B cell (primary cell): ENCODE results near the gene ARID3C. TPM values are rescaled to one million over a fixed set of nuclear protein-coding genes. Genes with fewer than 3 reads are reported as not detected.

ENCODE experiments used
- ATAC-seq: fragments of 200-7000 bp; cut with Tn5 transposase; one replicate; pipeline ENCODE4 v1.10.0; 2021; ENCODE audit warnings: low read depth, mild to moderate bottlenecking, moderate number of reproducible peaks, moderate library complexity
- CTCF ChIA-PET: fragments of 350-600 bp; sonication (Branson Sonifier 250); formaldehyde crosslinking; loops from one replicate; lab custom pipeline; 2021; ENCODE audit warnings: antibody characterized with exemption, inconsistent platforms; lab: Charles Lee
- POLR2A ChIA-PET: fragments of 350-600 bp; sonication (Branson Sonifier 250); formaldehyde crosslinking; loops from one replicate; lab custom pipeline; 2021; ENCODE audit warnings: antibody characterized with exemption; lab: Charles Lee
- DNase-seq: peaks from one replicate; pipeline ENCODE4 v3.0.0; 2013
- H2AFZ ChIP-seq: 2 replicates; pipeline ENCODE4 v1.6.1; 2012; ENCODE audit warnings: mild to moderate bottlenecking, low read depth, low read length; ENCODE audit not compliant: insufficient read depth, poor library complexity, severe bottlenecking
- H3K27ac ChIP-seq, 2 donors: 1 replicate in 1 of 2; 2 replicates in 1 of 2; pipeline ENCODE4 v1.5.1; 2012 to 2013; ENCODE audit warnings: low read length in 2 of 2, mild to moderate bottlenecking in 2 of 2, moderate library complexity in 1 of 2
- H3K27me3 ChIP-seq, 4 experiments: fragments of 200-600 bp in 1 of 4; sonication (generic) in 1 of 4; replicated peaks in 1 of 4; 1 replicate in 2 of 4; 2 replicates in 2 of 4; pipeline versions ENCODE4 v1.6.1 to v1.7.0; 2013 to 2016; ENCODE audit warnings: low read length in 3 of 4, mild to moderate bottlenecking in 2 of 4, mixed read lengths in 1 of 4, moderate library complexity in 1 of 4; ENCODE audit not compliant: insufficient read depth in 4 of 4, control insufficient read depth in 3 of 4; ENCODE audit errors: control extremely low read depth in 1 of 4
- H3K36me3 ChIP-seq, 2 experiments: replicated peaks in 1 of 2; 1 replicate in 1 of 2; 2 replicates in 1 of 2; pipeline versions ENCODE4 v1.6.1 to v1.7.1; 2013; ENCODE audit warnings: low read length in 1 of 2; ENCODE audit not compliant: insufficient read depth in 2 of 2, control insufficient read depth in 1 of 2; ENCODE audit errors: control extremely low read depth in 1 of 2, extremely low read depth in 1 of 2
- H3K4me1 ChIP-seq, 2 donors: fragments of 200-600 bp in 1 of 2; sonication (generic) in 1 of 2; 1 replicate in 1 of 2; 2 replicates in 1 of 2; pipeline versions ENCODE4 v1.5.1 to v1.6.1; 2013 to 2017; ENCODE audit warnings: low read length in 2 of 2; ENCODE audit not compliant: control insufficient read depth in 2 of 2, insufficient read depth in 2 of 2
- H3K4me2 ChIP-seq: replicated peaks from 2 replicates; pipeline ENCODE3; 2012; ENCODE audit warnings: mild to moderate bottlenecking, low read depth, low read length; ENCODE audit not compliant: poor library complexity, severe bottlenecking
- H3K4me3 ChIP-seq, 5 experiments: fragments of 200-600 bp in 1 of 5; sonication (generic) in 1 of 5; 1 replicate in 3 of 5; 2 replicates in 2 of 5; pipeline versions ENCODE4 v1.5.1 to v1.7.0; 2011 to 2016; ENCODE audit warnings: low read length in 4 of 5, mild to moderate bottlenecking in 4 of 5, low read depth in 2 of 5, control low read depth in 1 of 5, moderate library complexity in 1 of 5; ENCODE audit not compliant: insufficient read depth in 1 of 5; ENCODE audit errors: control extremely low read depth in 1 of 5, extremely low read depth in 1 of 5
- H3K79me2 ChIP-seq: fragments of 200-600 bp; sonication (generic); one replicate; pipeline ENCODE4 v1.6.0; 2016; ENCODE audit warnings: low read length; ENCODE audit not compliant: control insufficient read depth, insufficient read depth
- H3K9ac ChIP-seq: fragments of 200-600 bp; sonication (generic); 2 replicates; pipeline ENCODE4 v1.6.1; 2017; ENCODE audit warnings: mild to moderate bottlenecking, low read length, moderate library complexity
- H3K9me3 ChIP-seq, 3 donors: one replicate each; pipeline versions ENCODE4 v1.6.1 to v1.7.1; 2013; ENCODE audit warnings: low read length in 2 of 3; ENCODE audit not compliant: control insufficient read depth in 2 of 3, insufficient read depth in 1 of 3; ENCODE audit errors: control extremely low read depth in 1 of 3
- H4K20me1 ChIP-seq: 2 replicates; pipeline ENCODE4 v1.6.0; 2012; ENCODE audit warnings: mild to moderate bottlenecking, low read length; ENCODE audit not compliant: insufficient read depth, control insufficient read depth, poor library complexity, severe bottlenecking
- H3K27ac Mint-ChIP-seq: one replicate; pipeline ENCODE4 v1.8.0; 2021; ENCODE audit warnings: mixed read lengths
- H3K27me3 Mint-ChIP-seq: one replicate; pipeline ENCODE4 v1.8.0; 2021; ENCODE audit warnings: mixed read lengths
- H3K4me1 Mint-ChIP-seq: one replicate; pipeline ENCODE4 v1.8.0; 2021; ENCODE audit warnings: mixed read lengths
- H3K4me3 Mint-ChIP-seq: one replicate; pipeline ENCODE4 v1.8.0; 2021; ENCODE audit warnings: mixed read lengths
- H3K9me3 Mint-ChIP-seq: one replicate; pipeline ENCODE4 v1.8.0; 2022; ENCODE audit warnings: mixed read lengths; ENCODE audit not compliant: insufficient read depth
- EZH2 ChIP-seq: IDR thresholded peaks from 2 replicates; pipeline ENCODE4 v1.6.1; 2012; ENCODE audit warnings: borderline replicate concordance, low read depth, mild to moderate bottlenecking, moderate library complexity, low read length; ENCODE audit not compliant: insufficient read depth, poor library complexity, severe bottlenecking
- WGBS: methylation state at CpG from one replicate; pipeline ENCODE4 v1.1.5; 2013; ENCODE audit warnings: missing lambda C conversion rate; ENCODE audit not compliant: insufficient coverage; 5-methylcytosine and 5-hydroxymethylcytosine counted together
- intact Hi-C: fragments of 100-400 bp; cut with micrococcal nuclease; formaldehyde crosslinking; loops from one replicate; pipeline ENCODE4 v1.10.0; 2022
- polyA plus RNA-seq: library from polyadenylated mRNA; depleted of rRNA; stranded (reverse); fragments of >200 nt; gene quantifications from 2 replicates; pipeline ENCODE4 v1.2.3, GENCODE V29; 2012
- total RNA-seq, 2 donors: library from RNA; stranded (reverse); fragments of 120-200 nt in 1 of 2; gene quantifications; 1 replicate in 1 of 2; 2 replicates in 1 of 2; pipeline versions ENCODE4 v1.2.3 to v1.2.4, GENCODE V29; 2013 to 2022
- TF ChIP-seq, protein P1 (sequence below): fragments of 200-600 bp; IDR thresholded peaks from one replicate; pipeline ENCODE4 v1.8.0; 2022; ENCODE audit warnings: antibody characterized with exemption, mild to moderate bottlenecking

Gene ARID3C
- total and polyA plus RNA-seq, 2 donors (not counting 1 experiment from before 2014, with no cell fraction given), result not detected

DNA sequence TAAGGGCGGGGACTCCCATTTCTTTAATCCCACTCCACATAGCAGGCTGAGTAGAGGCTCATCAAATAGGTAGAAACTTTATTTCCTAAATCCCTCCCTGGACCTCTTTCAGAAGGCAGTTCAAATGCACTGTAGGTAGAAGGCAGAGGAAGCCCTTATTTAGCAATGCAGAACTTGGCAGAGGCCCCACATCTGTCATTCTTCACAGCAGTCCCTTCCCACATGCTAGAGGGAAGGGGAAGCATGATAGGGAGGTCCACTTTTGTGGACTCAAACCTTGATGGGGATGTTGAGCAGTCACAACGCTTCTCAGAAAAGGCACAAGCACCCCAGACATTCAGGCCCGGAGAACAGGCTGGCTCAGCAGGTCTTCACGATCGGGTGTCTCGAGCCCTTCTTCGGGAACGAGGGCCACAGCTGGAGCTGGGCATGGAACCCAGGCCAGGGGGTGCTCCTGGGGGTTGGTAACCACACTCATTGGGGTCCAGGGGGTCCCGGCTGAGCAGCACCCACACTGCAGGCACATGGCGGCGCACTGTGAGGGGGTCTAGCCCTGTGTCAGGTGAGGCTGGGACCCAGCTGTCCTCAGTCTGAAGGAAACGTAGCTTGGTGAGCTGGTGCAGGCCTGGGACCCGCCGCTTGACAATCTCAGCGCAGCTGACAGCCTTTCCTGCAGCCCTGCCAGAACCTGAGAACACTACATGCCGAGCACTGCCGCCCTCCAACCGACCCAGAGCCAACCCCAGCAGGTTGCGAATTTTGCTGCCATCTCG lies 18.2 kb downstream of the ARID3C start:
- peak overlapping the region; percentile 91 for H3K4me3 Mint-ChIP-seq
- Histone ChIP-seq H3K27me3 (no peaks in the 10 kb centered on the region), H3K4me3 (peak overlapping the region in 1 of 5 experiments; percentile 97), H3K9me3 (peaks cover 0 to 7% (median 0%) of the 10 kb centered on the region in 3 donors), H2AFZ (no peak overlapping the region), H3K36me3 (peaks cover 0 to 8% of the 10 kb centered on the region in 2 experiments), H4K20me1 (no peaks in the 10 kb centered on the region), H3K9ac (no peak overlapping the region), H3K79me2 (peaks cover 9% of the 10 kb centered on the region), H3K27ac (no peak overlapping the region), H3K4me1 (peaks cover 7 to 21% of the 10 kb centered on the region in 2 donors), H3K4me2 (peak overlapping the region; percentile 98)
- ChIA-PET CTCF (interaction anchor here (0.5 to 8.3 kb wide), 8 partner anchors 10 to 455 kb away, joined by 3 to 150 read pairs (median 4); partner anchors contain the start of genes DCTN3 and SIGMAR1), POLR2A (interaction anchor here (0.5 to 2.6 kb wide), 3 partner anchors 10 to 45 kb away, joined by 4 to 10 read pairs (median 8); partner anchors contain the start of genes DCTN3 and SIGMAR1)
- H3K9me3 Mint-ChIP-seq, result no peaks in the 10 kb centered on the region
- DNase-seq, result no peak
- H3K27ac Mint-ChIP-seq, result no peak overlapping the region
- intact Hi-C loops, result loop anchor here (10.0 kb wide), 1 partner anchor 796 kb away; the partner anchor contains the start of gene UBE2R2
- H3K27me3 Mint-ChIP-seq, result no peaks in the 10 kb centered on the region
- ATAC-seq, result no peak
- no peak for TF ChIP-seq EZH2
- TF ChIP-seq, protein P1, sequence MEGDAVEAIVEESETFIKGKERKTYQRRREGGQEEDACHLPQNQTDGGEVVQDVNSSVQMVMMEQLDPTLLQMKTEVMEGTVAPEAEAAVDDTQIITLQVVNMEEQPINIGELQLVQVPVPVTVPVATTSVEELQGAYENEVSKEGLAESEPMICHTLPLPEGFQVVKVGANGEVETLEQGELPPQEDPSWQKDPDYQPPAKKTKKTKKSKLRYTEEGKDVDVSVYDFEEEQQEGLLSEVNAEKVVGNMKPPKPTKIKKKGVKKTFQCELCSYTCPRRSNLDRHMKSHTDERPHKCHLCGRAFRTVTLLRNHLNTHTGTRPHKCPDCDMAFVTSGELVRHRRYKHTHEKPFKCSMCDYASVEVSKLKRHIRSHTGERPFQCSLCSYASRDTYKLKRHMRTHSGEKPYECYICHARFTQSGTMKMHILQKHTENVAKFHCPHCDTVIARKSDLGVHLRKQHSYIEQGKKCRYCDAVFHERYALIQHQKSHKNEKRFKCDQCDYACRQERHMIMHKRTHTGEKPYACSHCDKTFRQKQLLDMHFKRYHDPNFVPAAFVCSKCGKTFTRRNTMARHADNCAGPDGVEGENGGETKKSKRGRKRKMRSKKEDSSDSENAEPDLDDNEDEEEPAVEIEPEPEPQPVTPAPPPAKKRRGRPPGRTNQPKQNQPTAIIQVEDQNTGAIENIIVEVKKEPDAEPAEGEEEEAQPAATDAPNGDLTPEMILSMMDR, result no peak
- H3K4me1 Mint-ChIP-seq, result peaks cover 22% of the 10 kb centered on the region
- 96% methylated on average over 20 of the region's 20 CpGs for WGBS

DNA sequence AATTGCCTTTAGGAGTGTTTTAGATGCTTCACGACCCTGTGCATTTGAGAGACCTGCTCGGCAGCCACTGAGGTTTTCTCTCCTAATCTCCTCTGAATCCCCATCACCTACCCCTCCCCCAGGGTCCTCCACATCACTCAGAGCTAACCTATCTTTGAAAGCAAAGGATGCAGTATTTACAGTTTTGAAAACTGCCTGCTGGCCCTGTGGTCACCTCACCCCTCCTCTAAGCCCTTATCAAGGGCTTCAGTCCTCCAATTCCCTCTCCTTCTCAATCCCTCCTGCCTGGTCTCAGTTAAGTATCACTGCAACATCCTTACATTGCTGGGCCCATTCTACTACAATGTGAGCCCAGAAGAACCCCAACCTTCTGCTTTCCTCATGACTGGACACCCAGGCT lies 21.5 kb downstream of the ARID3C start:
- Histone ChIP-seq H2AFZ (no peak overlapping the region), H3K27me3 (no peaks in the 10 kb centered on the region), H3K4me1 (peaks cover 7 to 12% of the 10 kb centered on the region in 2 donors), H3K9me3 (peaks cover 0 to 7% (median 0%) of the 10 kb centered on the region in 3 donors), H3K27ac (no peak overlapping the region), H3K4me3 (no peak overlapping the region), H3K36me3 (no peaks in the 10 kb centered on the region), H3K9ac (no peak overlapping the region), H3K4me2 (no peak overlapping the region), H3K79me2 (peaks cover 9% of the 10 kb centered on the region), H4K20me1 (no peaks in the 10 kb centered on the region)
- CTCF ChIA-PET, result interaction anchor here (4.8 to 5.5 kb wide), 2 partner anchors 15 to 28 kb away, joined by 27 to 75 read pairs; partner anchors contain the start of gene SIGMAR1
- ATAC-seq (no peak), DNase-seq (no peak)
- Mint-ChIP-seq H3K4me3 (no peak overlapping the region), H3K4me1 (peaks cover 18% of the 10 kb centered on the region), H3K27ac (no peak overlapping the region), H3K27me3 (peaks cover 4% of the 10 kb centered on the region), H3K9me3 (no peaks in the 10 kb centered on the region)
- 71% methylated on average over 2 of the region's 2 CpGs for WGBS
- intact Hi-C loops, result no loop called here
- TF ChIP-seq, protein P1, result no peak
- no peak for TF ChIP-seq EZH2
- POLR2A ChIA-PET, result no interaction called here
